Measurements from ENCODE around the gene PAPSS1.

DNA sequence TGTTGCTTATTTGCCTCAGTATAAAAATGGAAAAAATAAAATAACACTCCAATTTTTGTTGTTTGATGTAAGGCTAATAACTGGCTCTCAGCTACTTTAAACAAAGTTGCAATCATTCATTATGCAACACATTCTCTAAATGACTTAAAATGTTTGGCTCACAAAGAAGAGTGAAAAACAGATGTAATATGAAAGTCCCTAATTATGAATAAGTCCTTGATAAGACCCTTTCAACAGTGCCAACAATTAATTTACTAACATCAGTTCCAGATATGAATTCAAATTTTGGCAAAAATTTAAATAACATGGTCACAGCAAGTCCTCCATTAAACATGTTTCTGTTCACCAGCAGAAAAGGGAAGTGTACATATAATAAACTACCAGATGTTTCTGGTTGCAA, 69.8 kb downstream of the PAPSS1 start:
- no peak for TF ChIP-seq POLR2AphosphoS5 (IDR thresholded peaks at IDR 0.05)
- TF ChIP-seq POLR2A (IDR thresholded peaks at IDR 0.05), result no peak
- TF ChIP-seq, protein P1, sequence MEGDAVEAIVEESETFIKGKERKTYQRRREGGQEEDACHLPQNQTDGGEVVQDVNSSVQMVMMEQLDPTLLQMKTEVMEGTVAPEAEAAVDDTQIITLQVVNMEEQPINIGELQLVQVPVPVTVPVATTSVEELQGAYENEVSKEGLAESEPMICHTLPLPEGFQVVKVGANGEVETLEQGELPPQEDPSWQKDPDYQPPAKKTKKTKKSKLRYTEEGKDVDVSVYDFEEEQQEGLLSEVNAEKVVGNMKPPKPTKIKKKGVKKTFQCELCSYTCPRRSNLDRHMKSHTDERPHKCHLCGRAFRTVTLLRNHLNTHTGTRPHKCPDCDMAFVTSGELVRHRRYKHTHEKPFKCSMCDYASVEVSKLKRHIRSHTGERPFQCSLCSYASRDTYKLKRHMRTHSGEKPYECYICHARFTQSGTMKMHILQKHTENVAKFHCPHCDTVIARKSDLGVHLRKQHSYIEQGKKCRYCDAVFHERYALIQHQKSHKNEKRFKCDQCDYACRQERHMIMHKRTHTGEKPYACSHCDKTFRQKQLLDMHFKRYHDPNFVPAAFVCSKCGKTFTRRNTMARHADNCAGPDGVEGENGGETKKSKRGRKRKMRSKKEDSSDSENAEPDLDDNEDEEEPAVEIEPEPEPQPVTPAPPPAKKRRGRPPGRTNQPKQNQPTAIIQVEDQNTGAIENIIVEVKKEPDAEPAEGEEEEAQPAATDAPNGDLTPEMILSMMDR (IDR thresholded peaks at IDR 0.05), result no peak
